HG03175 (cell line): ENCODE results near the gene GPER1.
"Not testable (repeated sequence)": the region's sequence is repeated elsewhere in the genome, so short reads cannot be mapped to it uniquely, and the experiment has no call there.

Source experiments
- ATAC-seq: cut with Tn5 transposase; IDR thresholded peaks from one replicate; pipeline ENCODE4 v1.9.1; 2021; ENCODE audit warnings: mild to moderate bottlenecking, moderate library complexity; ENCODE audit not compliant: unreplicated experiment

Gene GPER1

DNA sequence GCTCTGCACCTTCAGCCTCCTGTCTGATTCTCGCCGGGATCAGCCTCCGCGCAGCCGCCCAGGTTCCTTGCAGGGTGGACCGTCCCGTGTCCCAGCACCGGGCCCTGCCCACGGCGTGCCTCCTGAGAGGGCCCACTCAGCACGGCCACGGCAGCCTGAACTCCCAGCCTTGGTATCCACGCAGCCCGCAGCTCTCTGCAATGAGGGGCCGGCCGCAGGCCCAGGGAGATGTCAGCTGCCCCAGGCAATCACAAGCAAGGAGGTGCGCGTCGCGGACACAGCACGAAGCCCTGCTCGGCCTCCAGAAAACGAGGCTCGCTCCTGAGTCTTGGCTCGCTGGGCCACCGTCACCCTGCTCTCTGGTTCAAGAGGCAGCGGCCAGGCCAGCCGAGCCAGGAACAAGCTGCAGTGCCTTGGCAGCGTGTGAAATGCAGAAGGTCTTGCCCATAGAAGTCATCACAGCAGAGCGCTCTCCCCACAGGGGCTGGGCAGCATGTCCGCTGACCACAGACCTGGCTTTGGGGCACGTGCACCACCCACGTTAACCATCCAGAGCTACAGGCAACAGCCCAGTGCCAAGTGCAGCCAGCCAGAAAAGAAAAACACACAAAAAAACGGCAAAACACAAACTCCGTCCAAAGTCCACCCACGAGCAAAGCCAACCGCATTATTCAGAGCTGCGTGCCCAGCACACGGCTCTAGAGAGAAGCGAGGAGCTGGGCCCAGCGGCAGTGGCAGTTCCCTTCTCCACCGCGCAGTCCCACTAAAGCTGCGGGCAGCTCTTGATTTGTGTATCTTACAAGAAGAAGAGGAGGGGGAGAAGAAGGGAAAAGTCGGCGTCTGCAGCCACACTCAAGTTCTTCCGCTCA lies 13.9 kb downstream of the GPER1 start:
- no peak for ATAC-seq

DNA sequence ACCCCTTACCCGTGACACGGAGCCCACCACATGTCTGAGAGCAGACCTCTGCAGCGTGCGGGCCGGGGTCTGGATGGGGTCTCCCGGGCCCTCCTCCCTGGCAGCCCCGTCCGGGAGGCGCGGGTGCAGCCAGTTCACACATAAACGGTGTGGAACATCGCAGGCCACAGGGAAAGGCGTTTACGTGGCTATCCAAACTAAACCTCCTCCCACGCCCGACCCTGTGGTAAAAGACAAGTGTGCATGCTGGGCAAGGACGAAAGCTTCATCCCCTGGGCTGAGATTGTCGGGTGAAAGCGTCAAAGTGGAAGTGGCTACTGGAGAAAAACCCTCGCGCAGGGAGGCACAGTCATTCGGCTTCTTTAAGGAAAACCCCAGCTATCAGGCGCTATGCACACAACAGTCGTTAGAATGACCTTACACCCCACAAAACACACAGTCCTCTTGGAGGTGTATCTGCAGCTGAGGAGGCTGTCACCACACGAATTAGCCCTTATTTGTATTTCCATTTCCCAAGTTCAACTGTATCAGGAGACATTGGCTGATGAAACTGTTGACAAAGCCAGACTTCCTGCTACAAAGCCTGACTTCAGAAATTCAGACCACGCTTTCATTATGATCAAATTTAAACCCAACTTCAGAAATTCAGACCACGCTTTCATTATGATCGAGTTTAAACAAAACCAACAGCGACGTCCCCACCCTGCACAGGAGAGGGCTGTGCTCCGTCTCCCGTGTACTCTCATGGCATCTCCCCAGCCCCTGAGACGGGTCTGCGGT lies 15.3 kb downstream of the GPER1 start:
- peak; percentile 33 for ATAC-seq

DNA sequence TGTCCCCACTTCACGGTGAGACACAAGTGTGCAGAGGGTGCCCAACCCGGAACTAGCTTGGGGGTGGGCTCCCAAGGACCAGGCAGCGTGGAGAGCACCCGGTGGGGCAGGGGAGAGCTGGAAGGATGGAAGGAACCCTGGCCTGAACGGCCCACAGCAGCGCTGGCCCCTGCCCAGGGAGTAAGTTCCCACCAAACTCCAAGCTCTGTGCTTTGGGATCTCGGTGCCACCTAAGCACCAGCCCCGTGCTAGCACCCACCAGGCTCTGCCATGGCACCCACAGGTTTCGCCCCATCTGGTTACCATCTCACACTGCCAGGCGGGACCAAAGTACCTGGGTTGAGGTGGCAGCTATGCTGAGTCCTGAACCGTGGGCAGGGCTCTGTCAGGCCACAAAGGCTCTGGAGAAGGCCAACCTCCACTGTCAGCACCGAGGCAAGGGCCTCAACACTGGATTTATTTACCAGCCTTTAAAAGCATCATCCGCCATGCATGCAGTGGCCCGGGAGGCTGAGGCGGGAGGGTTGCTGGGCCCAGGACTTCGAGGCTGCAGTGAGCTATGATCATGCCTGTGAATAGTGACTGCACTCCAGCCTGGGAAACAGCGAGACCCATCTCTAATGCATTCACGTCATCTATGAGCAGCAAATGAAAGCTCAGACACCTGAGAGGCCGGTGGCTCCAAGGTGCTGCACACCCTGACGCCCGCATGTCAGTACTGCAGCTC lies 16.0 kb downstream of the GPER1 start:
- peak; percentile 11 for ATAC-seq

DNA sequence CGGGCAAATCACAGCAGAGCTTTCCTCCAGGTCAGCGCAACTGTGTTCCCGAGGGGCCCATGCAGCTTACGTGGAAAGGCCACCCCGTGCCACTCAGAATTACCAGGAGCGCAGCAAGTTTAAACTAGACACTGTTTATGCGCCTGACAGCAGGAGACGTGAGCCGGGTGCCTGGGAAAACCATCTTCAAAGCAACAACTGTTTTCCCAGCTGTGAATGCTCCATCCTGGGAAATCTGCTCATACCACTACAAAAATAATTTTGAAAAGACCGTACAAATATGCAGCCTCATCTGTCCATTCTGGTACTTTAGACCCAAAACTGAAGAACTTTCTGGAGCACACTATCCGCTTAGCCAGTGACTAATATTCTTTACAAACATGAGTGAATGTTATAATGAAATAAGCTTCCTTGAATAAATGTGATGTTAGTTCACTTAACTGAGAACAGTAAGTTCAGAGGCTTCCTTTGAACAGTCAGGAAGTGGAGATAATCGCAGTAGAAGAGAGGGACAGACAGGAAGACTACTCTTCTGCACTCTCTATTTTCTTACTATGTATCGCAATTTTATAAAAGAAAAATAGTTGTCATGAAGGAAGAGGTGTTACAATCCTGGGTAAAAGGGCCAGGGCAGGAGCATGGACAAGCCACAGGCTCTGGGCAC lies 16.7 kb downstream of the GPER1 start:
- ATAC-seq = no peak

DNA sequence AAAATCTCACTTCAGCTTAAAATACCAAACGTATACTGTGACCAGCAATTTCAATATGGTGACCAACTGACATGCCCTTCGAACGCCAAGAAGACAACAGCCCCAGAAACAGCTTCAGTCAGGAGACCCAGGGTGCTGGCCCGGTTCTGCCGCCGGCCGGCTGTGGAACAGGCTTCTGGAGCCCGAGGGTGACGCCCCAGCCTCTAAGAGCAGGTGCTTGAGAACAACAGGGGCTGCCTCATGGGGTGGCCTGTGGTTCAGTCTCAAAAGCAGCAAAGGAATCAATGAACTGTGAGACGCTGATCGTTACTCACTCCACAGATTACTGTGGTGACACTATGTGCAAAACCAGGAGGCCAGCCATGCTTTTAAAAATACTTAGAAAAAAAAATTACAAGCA lies 17.3 kb downstream of the GPER1 start:
- no peak for ATAC-seq

DNA sequence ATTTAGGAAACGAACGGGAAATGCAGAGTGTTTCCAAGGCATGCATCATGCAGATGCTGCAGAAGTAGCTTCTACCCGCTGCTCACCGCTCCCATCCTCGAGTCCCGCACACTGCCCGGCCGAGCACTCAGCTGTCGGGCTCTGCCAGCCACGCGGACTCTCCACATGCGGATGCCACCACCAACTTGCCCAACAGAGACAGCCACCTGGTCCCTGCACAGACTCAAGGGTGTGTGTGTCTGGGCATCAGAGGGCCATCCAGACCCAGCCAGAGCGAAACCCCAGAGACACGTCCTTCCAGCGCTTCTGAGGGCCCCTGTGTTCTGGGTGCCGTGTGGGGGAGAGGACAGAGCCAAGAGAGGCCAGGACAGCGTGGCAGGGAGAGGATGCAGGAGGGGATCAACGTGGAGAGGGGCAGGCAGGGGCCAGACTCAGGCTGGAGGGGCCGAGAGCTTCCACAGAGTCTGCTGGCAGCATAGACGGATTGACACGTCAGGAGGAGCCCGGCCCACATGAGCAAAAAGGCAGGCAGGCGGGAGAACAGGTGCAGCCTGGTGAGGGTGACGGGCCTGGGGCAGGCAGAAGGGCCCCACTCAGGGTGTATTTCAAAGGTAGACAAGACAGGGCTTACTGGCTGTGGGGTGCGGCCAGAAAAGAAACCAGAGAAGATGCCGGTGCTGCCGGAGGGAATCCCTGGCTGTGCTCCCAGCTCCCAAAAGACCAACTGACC lies 18.3 kb downstream of the GPER1 start:
- ATAC-seq = no peak

DNA sequence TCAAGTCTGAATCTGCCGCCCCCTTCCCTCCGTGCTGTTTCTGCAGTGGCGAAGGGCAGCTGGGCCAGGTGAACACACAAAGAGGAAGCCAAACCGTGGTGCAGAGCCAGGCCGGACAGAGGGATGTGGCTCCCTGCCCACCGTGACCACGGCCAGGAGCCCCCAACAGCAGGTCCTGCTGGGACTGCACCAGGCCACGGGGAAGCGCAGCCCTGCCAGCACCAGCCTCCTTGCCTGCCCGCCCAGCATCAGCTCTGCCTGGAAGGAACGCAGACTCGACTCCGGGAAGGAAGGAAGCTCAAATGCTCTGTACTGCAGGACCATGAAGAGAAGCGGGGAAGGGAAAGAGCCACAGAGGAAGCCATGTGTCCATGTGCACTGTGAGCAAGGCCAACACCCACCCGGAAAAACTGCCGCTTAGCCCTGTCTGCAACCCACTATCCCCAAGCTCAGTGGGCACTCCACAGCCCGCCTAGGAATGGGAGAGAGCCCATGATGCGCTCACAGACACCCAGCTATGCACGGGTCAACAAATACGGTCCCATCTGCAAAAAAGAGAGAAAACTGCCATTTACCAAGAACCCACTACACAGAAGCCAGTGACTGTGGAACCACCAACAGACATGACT lies 19.0 kb downstream of the GPER1 start:
- ATAC-seq = no peak

DNA sequence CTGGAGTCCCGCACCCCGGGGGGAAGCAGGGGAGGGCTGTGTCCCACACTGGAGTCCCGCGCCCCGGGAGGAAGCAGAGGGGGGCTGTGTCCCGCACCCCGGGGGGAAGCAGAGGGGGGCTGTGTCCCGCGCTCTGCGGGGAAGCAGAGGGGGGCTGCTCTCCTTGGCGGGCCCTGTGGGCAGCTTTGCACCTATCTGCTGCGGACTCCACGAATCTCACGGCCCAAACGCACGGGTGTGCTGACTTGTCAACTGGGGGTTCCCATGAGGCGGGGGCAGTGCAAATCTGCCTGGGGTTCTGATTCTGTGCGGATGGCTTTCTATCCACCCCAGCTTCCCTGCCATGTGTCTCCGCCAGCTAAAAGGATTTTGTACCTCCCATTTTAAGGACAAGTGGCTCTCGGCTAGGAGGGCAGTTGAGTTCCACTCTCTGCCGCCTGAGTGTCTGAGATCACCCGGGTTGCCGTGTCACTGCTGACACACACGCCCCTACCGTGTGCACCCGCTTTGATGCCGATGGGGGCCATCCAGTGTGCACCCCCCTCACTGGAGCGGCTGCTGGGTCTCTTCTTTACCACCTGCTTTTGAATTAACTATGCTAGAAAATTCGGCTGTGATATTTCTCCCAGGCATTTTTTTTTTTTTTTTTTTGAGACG lies 20.5 kb downstream of the GPER1 start:
- no peak for ATAC-seq

DNA sequence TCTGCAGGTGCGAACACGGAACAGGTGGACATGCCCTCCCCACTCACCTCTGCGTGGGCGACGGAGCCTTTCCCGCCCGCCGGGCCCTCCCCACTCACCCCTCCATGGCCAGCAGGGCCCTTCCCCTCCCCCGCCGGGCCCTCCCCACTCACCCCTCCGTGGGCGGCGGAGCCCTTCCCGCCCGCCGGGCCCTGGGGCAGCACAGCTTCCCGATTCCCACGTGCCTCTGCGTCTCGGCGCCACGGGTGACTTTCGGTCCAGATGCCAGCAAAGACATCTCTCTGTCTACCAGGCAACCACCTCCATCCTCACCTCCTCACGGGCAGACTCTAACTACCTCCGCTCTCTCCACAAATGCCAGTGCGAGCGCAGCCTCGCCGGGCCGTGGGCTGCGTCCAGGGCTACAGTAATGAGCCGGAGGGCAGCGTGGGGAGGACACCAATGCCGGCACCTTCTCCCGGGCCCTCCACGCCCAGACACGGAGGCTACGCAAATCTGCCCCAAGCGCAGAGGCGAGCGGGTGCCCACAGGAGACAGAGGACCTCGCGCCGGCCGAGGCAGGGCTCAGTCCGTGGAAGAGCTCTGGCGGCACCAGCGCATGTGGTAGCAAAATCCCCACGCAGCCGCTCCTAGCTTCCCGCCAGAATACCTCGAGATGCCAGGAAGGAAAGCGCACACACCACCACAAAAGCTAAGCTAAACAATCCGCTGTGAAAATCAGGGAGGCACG lies 21.8 kb downstream of the GPER1 start:
- ATAC-seq = no peak

DNA sequence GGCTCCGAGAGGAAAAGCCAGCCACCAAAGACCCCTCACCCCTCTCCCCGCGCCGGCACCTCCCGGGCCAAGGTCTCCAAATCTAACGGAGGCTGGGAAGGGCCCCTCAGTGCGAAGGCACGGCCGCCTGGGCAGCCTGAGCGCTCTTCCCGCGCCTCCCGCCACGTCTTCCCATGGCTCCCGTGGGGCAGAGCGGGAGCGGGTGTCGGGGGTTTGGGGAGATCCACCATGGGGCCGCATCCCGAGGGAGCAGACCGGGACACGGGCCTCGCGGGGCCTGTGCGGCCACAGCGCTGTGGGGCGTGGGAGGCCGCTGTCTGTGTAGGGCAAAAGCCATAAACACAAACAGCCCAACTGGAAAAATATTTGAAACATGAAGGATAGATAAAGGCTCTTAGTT lies 22.4 kb downstream of the GPER1 start:
- ATAC-seq = no peak

DNA sequence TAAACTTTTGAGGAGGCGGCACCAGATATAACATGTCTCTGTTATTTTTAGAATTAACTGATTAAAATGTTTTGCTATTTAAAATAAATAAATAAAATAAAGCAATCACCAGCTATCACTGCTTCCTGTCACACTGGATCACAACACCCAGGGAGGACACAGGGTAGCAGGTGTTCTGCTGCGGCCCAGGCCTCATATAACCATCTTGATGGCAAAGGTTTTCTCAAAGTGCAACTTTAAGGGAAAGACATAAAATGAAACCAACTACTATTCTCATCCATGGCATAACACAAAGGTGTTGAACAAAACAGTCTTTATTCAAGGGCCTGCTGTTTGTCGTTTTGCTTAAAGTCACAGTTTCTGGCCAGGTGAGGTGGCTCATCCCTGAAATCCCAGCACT lies 23.2 kb downstream of the GPER1 start:
- no peak for ATAC-seq

DNA sequence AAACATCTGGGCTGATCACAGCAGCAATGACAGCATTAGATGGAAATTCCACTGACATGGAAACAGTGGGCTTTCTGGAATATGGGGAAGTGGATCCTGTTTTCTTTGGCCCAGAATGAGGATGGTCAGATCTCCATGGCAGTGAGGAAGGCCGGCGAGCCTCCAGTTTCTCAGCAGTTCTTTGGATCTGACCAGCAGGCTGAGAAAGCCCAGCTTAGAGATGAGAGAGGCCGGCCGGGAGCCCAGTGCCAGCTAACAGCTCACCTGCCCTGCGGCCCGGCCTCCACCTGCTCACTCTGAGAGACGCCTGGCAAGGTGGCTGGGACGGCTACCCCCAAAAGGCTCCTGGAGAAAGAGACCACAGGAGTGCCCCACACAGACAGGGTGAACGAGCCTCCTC lies 24.2 kb downstream of the GPER1 start:
- no peak for ATAC-seq

DNA sequence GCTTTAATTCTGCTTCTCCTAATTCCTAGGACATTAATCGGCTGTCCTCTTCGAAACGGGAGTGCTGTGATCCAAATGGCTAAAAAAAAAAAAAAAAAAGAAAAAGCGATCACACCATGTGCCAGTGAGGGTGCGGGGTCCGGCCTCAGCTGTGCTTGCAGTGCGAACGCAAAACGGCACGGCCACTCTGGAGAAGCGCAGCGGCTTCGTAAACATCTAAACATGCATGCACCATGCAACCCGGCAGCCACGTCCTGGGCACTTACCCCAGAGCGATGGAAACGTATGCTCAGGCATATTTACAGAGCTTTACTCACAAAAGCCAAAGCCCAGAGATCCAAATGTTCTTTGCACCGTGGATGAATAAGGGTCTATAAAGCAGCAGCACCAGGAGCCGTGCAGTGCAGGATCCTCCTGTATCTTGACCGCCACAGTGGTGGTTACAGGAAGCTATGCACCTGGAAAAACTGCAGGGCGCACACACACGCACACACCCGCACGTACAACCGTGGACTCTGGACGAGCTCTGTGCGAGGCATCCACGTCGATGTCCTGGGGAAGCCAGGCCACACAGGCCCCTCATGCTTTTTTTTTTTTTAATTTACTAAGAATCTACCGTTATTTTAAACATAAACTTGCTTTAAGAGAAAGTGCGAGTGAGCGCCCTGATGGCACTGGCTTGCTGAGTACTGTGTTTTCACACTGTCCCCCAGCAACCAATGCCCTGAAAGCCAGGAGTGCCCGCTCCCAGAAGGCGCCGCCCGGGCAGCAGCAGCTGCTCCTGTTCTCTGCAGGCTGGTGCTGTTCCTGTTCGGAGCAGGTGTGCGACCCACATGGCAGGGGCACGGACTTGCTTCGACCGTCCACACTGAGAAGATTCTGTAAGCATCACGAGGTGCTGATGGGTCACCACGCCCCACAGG lies 25.0 kb downstream of the GPER1 start:
- no peak for ATAC-seq

DNA sequence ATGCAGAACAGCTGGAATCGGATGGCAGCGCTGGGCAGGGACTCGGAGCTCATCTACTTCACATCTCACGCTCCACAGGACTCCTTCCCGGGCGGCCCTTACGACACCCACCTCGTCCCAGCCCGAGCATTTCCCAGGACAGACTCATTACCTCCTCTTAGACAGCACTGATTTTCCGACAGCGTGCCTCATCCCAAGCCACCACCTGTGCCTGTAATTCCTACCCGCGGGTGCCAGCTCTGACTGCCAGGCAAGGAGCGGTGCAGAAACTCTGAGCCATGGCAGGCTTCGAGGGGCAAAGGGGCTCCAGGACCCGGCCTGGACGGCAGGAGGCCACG lies 25.6 kb downstream of the GPER1 start:
- no peak for ATAC-seq

DNA sequence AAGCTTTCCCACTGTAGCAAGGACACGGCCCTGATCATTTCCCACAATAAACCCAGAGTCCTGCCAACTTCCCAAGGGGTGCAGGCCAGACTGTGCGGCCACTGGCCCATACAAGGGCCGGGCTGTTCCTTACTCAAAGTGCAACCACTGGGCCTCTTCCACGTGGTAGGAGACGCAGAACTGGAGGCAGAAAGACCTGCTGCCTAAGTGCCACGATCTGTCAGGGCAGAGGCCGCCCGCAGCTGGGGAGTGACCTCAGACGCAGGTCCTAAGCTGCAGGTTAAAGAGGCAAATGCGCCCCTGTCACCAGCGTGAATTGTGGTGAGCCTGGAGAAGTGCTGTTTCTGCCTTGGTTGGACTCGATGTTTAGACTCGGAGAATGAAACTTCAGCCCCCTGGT lies 26.2 kb downstream of the GPER1 start:
- no peak for ATAC-seq

DNA sequence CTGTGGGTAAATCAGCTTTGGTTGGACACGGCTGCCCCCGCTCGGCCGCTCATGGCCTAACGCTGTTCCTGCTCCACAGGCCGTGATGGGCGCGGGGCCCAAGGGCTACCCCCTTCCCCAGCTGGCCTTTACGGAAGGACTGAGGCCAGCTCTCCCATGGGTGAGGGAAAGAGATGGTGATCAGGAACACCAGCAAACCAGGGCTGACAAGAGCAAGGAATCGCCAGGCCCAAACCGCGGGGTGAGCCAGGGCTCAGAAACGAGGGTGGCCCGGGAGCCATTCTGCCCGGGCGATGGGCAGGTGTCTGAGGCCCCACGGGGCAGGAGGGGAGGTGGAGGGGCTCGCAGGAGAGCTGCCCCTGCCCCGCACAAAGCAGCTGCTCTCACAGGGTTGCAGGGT lies 26.6 kb downstream of the GPER1 start:
- no peak for ATAC-seq

DNA sequence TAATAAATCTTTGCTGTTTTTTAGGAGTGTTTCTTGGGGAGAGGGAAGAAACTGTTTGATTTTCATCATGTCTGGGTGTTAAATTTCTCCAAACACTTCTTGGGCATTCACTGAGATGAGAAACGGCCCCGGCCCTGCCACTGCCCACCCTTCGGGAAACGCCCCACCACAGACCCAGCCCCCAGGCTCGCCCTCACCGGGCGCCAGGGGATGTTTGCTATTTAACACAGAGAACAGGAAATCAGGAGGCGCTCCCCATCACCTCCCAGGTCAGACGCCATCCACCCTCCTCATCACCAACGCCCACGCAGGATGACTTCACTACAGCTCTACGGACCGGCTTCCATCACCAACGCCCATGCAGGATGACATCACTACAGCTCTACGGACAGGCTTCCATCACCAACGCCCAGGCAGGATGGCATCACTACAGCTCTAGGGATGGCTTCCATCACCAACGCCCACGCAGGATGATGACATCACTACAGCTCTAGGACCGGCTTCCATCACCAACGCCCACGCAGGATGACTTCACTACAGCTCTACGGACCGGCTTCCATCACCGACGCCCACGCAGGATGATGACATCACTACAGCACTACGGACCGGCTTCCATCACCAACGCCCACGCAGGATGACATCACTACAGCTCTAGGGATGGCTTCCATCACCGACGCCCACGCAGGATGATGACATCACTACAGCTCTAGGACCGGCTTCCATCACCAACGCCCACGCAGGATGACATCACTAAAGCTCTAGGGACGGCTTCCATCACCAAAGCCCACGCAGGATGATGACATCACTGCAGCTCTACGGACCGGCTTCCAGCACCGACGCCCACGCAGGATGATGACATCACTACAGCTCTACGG lies 27.5 kb downstream of the GPER1 start:
- not testable (repeated sequence) for ATAC-seq
